ENCODE data around the gene SPTB.
A peak's percentile ranks its signal among the peaks of the same experiment; 100 is the strongest.

Gene SPTB

GRCh38 chr14:64723691-64724577 lies 155.8 kb downstream of the SPTB start:
- Histone ChIP-seq H3K9me3 (ENCODE audit: control insufficient read depth, low read length) (no peaks in the 10 kb centered on the region), H3K36me3 (ENCODE audit: control insufficient read depth, insufficient read depth, low read length) (peaks cover 7% of the 10 kb centered on the region), H3K27me3 (ENCODE audit: control insufficient read depth, insufficient read depth, low read length) (no peaks in the 10 kb centered on the region), H3K9ac (ENCODE audit: low read length) (no peak overlapping the region), H3K4me3 (ENCODE audit: low read length) (no peak overlapping the region), H3K4me1 (ENCODE audit: control insufficient read depth, insufficient read depth, low read length) (peaks cover 82% of the 10 kb centered on the region)

- H3K27me3 ChIP-seq (ENCODE audit: control insufficient read depth, insufficient read depth, low read length) = no peaks in the 10 kb centered on the region
- H3K36me3 ChIP-seq (ENCODE audit: control insufficient read depth, insufficient read depth, low read length) = no peaks in the 10 kb centered on the region
- H3K4me3 ChIP-seq (ENCODE audit: low read length) = no peak overlapping the region
- H3K4me1 ChIP-seq (ENCODE audit: control insufficient read depth, insufficient read depth, low read length) = peaks cover 92% of the 10 kb centered on the region
- no peaks in the 10 kb centered on the region for H3K9me3 ChIP-seq (ENCODE audit: control insufficient read depth, low read length)
- H3K9ac ChIP-seq (ENCODE audit: low read length) = no peak overlapping the region
Measured at GRCh38 chr14:64722842-64723447, 156.8 kb downstream of the SPTB start.

GRCh38 chr14:64721899-64722298 lies 157.8 kb downstream of the SPTB start:
- no peaks in the 10 kb centered on the region for H3K36me3 ChIP-seq (ENCODE audit: control insufficient read depth, insufficient read depth, low read length)
- H3K9ac ChIP-seq (ENCODE audit: low read length) = no peak overlapping the region
- peaks cover 97% of the 10 kb centered on the region for H3K4me1 ChIP-seq (ENCODE audit: control insufficient read depth, insufficient read depth, low read length)
- no peak overlapping the region for H3K4me3 ChIP-seq (ENCODE audit: low read length)
- H3K27me3 ChIP-seq (ENCODE audit: control insufficient read depth, insufficient read depth, low read length) = no peaks in the 10 kb centered on the region
- H3K9me3 ChIP-seq (ENCODE audit: control insufficient read depth, low read length) = no peaks in the 10 kb centered on the region

GRCh38 chr14:64721391-64721791 lies 158.3 kb downstream of the SPTB start:
- Histone ChIP-seq H3K9me3 (ENCODE audit: control insufficient read depth, low read length) (no peaks in the 10 kb centered on the region), H3K4me1 (ENCODE audit: control insufficient read depth, insufficient read depth, low read length) (peaks cover 97% of the 10 kb centered on the region), H3K4me3 (ENCODE audit: low read length) (no peak overlapping the region), H3K9ac (ENCODE audit: low read length) (no peak overlapping the region), H3K36me3 (ENCODE audit: control insufficient read depth, insufficient read depth, low read length) (no peaks in the 10 kb centered on the region), H3K27me3 (ENCODE audit: control insufficient read depth, insufficient read depth, low read length) (no peaks in the 10 kb centered on the region)

- Histone ChIP-seq H3K9ac (ENCODE audit: low read length) (peak overlapping the region; percentile 16), H3K4me3 (ENCODE audit: low read length) (no peak overlapping the region), H3K4me1 (ENCODE audit: control insufficient read depth, insufficient read depth, low read length) (peaks cover 94% of the 10 kb centered on the region), H3K9me3 (ENCODE audit: control insufficient read depth, low read length) (no peaks in the 10 kb centered on the region), H3K27me3 (ENCODE audit: control insufficient read depth, insufficient read depth, low read length) (no peaks in the 10 kb centered on the region), H3K36me3 (ENCODE audit: control insufficient read depth, insufficient read depth, low read length) (no peaks in the 10 kb centered on the region)
Measured at GRCh38 chr14:64720131-64720576, 159.6 kb downstream of the SPTB start.

- Histone ChIP-seq H3K36me3 (ENCODE audit: control insufficient read depth, insufficient read depth, low read length) (no peaks in the 10 kb centered on the region), H3K9me3 (ENCODE audit: control insufficient read depth, low read length) (no peaks in the 10 kb centered on the region), H3K4me3 (ENCODE audit: low read length) (no peak overlapping the region), H3K9ac (ENCODE audit: low read length) (no peak overlapping the region), H3K4me1 (ENCODE audit: control insufficient read depth, insufficient read depth, low read length) (peaks cover 88% of the 10 kb centered on the region), H3K27me3 (ENCODE audit: control insufficient read depth, insufficient read depth, low read length) (no peaks in the 10 kb centered on the region)
Measured at GRCh38 chr14:64719601-64720000, 160.1 kb downstream of the SPTB start.

GRCh38 chr14:64718762-64719161 lies 160.9 kb downstream of the SPTB start:
- no peak overlapping the region for H3K9ac ChIP-seq (ENCODE audit: low read length)
- no peak overlapping the region for H3K4me3 ChIP-seq (ENCODE audit: low read length)
- H3K27me3 ChIP-seq (ENCODE audit: control insufficient read depth, insufficient read depth, low read length) = no peaks in the 10 kb centered on the region
- H3K4me1 ChIP-seq (ENCODE audit: control insufficient read depth, insufficient read depth, low read length) = peaks cover 80% of the 10 kb centered on the region
- H3K9me3 ChIP-seq (ENCODE audit: control insufficient read depth, low read length) = no peaks in the 10 kb centered on the region
- no peaks in the 10 kb centered on the region for H3K36me3 ChIP-seq (ENCODE audit: control insufficient read depth, insufficient read depth, low read length)

- Histone ChIP-seq H3K4me1 (ENCODE audit: control insufficient read depth, insufficient read depth, low read length) (peaks cover 75% of the 10 kb centered on the region), H3K4me3 (ENCODE audit: low read length) (no peak overlapping the region), H3K36me3 (ENCODE audit: control insufficient read depth, insufficient read depth, low read length) (no peaks in the 10 kb centered on the region), H3K9me3 (ENCODE audit: control insufficient read depth, low read length) (no peaks in the 10 kb centered on the region), H3K27me3 (ENCODE audit: control insufficient read depth, insufficient read depth, low read length) (no peaks in the 10 kb centered on the region), H3K9ac (ENCODE audit: low read length) (no peak overlapping the region)
Measured at GRCh38 chr14:64717870-64718269, 161.8 kb downstream of the SPTB start.

GRCh38 chr14:64715628-64716412 lies 163.9 kb downstream of the SPTB start:
- Histone ChIP-seq H3K4me1 (ENCODE audit: control insufficient read depth, insufficient read depth, low read length) (peaks cover 54% of the 10 kb centered on the region), H3K9me3 (ENCODE audit: control insufficient read depth, low read length) (no peaks in the 10 kb centered on the region), H3K9ac (ENCODE audit: low read length) (peak overlapping the region; percentile 56), H3K4me3 (ENCODE audit: low read length) (no peak overlapping the region), H3K36me3 (ENCODE audit: control insufficient read depth, insufficient read depth, low read length) (no peaks in the 10 kb centered on the region), H3K27me3 (ENCODE audit: control insufficient read depth, insufficient read depth, low read length) (no peaks in the 10 kb centered on the region)

GRCh38 chr14:64715146-64715627 lies 164.5 kb downstream of the SPTB start:
- Histone ChIP-seq H3K4me1 (ENCODE audit: control insufficient read depth, insufficient read depth, low read length) (peaks cover 48% of the 10 kb centered on the region), H3K9ac (ENCODE audit: low read length) (no peak overlapping the region), H3K4me3 (ENCODE audit: low read length) (no peak overlapping the region)

GRCh38 chr14:64714432-64715025 lies 165.2 kb downstream of the SPTB start:
- peaks cover 41% of the 10 kb centered on the region for H3K4me1 ChIP-seq (ENCODE audit: control insufficient read depth, insufficient read depth, low read length)
- no peak overlapping the region for H3K9ac ChIP-seq (ENCODE audit: low read length)
- no peaks in the 10 kb centered on the region for H3K9me3 ChIP-seq (ENCODE audit: control insufficient read depth, low read length)
- H3K36me3 ChIP-seq (ENCODE audit: control insufficient read depth, insufficient read depth, low read length) = no peaks in the 10 kb centered on the region
- no peak overlapping the region for H3K4me3 ChIP-seq (ENCODE audit: low read length)
- H3K27me3 ChIP-seq (ENCODE audit: control insufficient read depth, insufficient read depth, low read length) = no peaks in the 10 kb centered on the region

More at GRCh38 chr14:64715146-64715627, 164.5 kb downstream of the SPTB start:
- H3K27me3 ChIP-seq (ENCODE audit: control insufficient read depth, insufficient read depth, low read length) = no peaks in the 10 kb centered on the region
- no peaks in the 10 kb centered on the region for H3K9me3 ChIP-seq (ENCODE audit: control insufficient read depth, low read length)
- H3K36me3 ChIP-seq (ENCODE audit: control insufficient read depth, insufficient read depth, low read length) = no peaks in the 10 kb centered on the region
